Effector CD4-positive, alpha-beta T cell (primary cell): ENCODE measurements around the gene ELF2.
"Not testable (repeated sequence)": the region's sequence is repeated elsewhere in the genome, so short reads cannot be mapped to it uniquely, and the experiment has no call there.

Experiments used
- DNase-seq: peaks from one replicate; pipeline ENCODE4 v3.0.0-alpha.2; 2020

Gene ELF2

GRCh38 chr4:139076016-139076744 is 100.8 kb downstream of the ELF2 start:
- DNase-seq = no peak

GRCh38 chr4:139060591-139060990 is 116.4 kb downstream of the ELF2 start:
- DNase-seq = no peak

GRCh38 chr4:139059026-139059425 is 118.0 kb downstream of the ELF2 start:
- DNase-seq = not testable (repeated sequence)

GRCh38 chr4:139054791-139055505 is 122.1 kb downstream of the ELF2 start:
- DNase-seq = no peak

- DNase-seq = no peak
Measured at GRCh38 chr4:139053909-139054308, 123.1 kb downstream of the ELF2 start.

- DNase-seq = no peak
Measured at GRCh38 chr4:139050446-139050845, 126.6 kb downstream of the ELF2 start.

GRCh38 chr4:139048026-139048425 is 129.0 kb downstream of the ELF2 start:
- no peak for DNase-seq

GRCh38 chr4:139044291-139044690 is 132.7 kb downstream of the ELF2 start:
- no peak for DNase-seq

- no peak for DNase-seq
Measured at GRCh38 chr4:139042981-139043460, 134.0 kb downstream of the ELF2 start.

- DNase-seq = no peak
Measured at GRCh38 chr4:139038874-139039443, 138.1 kb downstream of the ELF2 start.

- no peak for DNase-seq
Measured at GRCh38 chr4:139036885-139037284, 140.1 kb downstream of the ELF2 start.

GRCh38 chr4:139035650-139036049 is 141.4 kb downstream of the ELF2 start:
- DNase-seq = no peak

GRCh38 chr4:139030614-139031235 is 146.3 kb downstream of the ELF2 start:
- DNase-seq = peak; percentile 74

GRCh38 chr4:139029866-139030363 is 147.1 kb downstream of the ELF2 start:
- not testable (repeated sequence) for DNase-seq

- no peak for DNase-seq
Measured at GRCh38 chr4:139028191-139028661, 148.8 kb downstream of the ELF2 start.

GRCh38 chr4:139027776-139028175 is 149.2 kb downstream of the ELF2 start:
- no peak for DNase-seq

GRCh38 chr4:139025841-139026240 is 151.2 kb downstream of the ELF2 start:
- no peak for DNase-seq

GRCh38 chr4:139024686-139025085 is 152.3 kb downstream of the ELF2 start:
- no peak for DNase-seq

- no peak for DNase-seq
Measured at GRCh38 chr4:139022835-139023234, 154.2 kb downstream of the ELF2 start.

- not testable (repeated sequence) for DNase-seq
Measured at GRCh38 chr4:139021071-139021470, 155.9 kb downstream of the ELF2 start.

- DNase-seq = no peak
Measured at GRCh38 chr4:139020384-139020783, 156.6 kb downstream of the ELF2 start.

- DNase-seq = no peak
Measured at GRCh38 chr4:139018971-139019758, 157.9 kb downstream of the ELF2 start.
